Stomach (tissue), 9 donors: ENCODE results near the gene CNTNAP5. TPM values are rescaled to one million over a fixed set of nuclear protein-coding genes. Genes with fewer than 3 reads are reported as not detected.

ENCODE experiments used
- DNase-seq, 2 donors: peaks; one replicate each; pipeline versions ENCODE4 v3.0.0 to v3.0.0-alpha.2; 2013 to 2019
- H3K27ac ChIP-seq, 5 donors: fragments of 200-600 bp in 4 of 5; sonication (generic) in 4 of 5; one replicate each; pipeline ENCODE4 v1.5.1; 2013 to 2019; ENCODE audit warnings: mild to moderate bottlenecking in 1 of 5, moderate library complexity in 1 of 5
- H3K27me3 ChIP-seq, 3 donors: fragments of 200-600 bp; sonication (generic); one replicate each; pipeline ENCODE4 v1.5.1; 2017 to 2019; ENCODE audit warnings: mixed run types in 1 of 3
- H3K36me3 ChIP-seq, 4 donors: fragments of 200-600 bp; sonication (generic); 1 replicate in 3 of 4; 2 replicates in 1 of 4; pipeline ENCODE4 v1.5.1; 2016 to 2019
- H3K4me1 ChIP-seq, 4 donors: fragments of 200-600 bp; sonication (generic); one replicate each; pipeline ENCODE4 v1.5.1; 2016 to 2019
- H3K4me3 ChIP-seq, 4 donors: fragments of 200-600 bp; sonication (generic) in 3 of 4; one replicate each; pipeline ENCODE4 v1.5.1; 2016 to 2019; ENCODE audit warnings: mild to moderate bottlenecking in 1 of 4
- H3K9me3 ChIP-seq, 4 donors: fragments of 200-600 bp; sonication (generic); one replicate each; pipeline ENCODE4 v1.5.1; 2016 to 2019
- CTCF ChIP-seq, 7 experiments: fragments of 450-650 bp in 4 of 7; fragments of 200-600 bp in 3 of 7; sonication (generic) in 3 of 7; IDR thresholded peaks; one replicate each; pipeline ENCODE4 v1.5.1; 2016 to 2019; ENCODE audit warnings: antibody characterized with exemption in 7 of 7, control low read depth in 2 of 7, mild to moderate bottlenecking in 1 of 7
- EP300 ChIP-seq: sonication (generic); formaldehyde crosslinking; IDR thresholded peaks from one replicate; pipeline ENCODE4 v1.6.1; 2017; ENCODE audit warnings: antibody characterized with exemption
- POLR2A ChIP-seq, 4 donors: fragments of 450-650 bp; IDR thresholded peaks; one replicate each; pipeline ENCODE4 v1.6.1; 2016; ENCODE audit warnings: antibody characterized with exemption in 4 of 4, control low read depth in 2 of 4, mild to moderate bottlenecking in 1 of 4, moderate library complexity in 1 of 4
- POLR2AphosphoS5 ChIP-seq, 3 donors: sonication (generic); formaldehyde crosslinking; IDR thresholded peaks; one replicate each; pipeline ENCODE4 v1.6.1; 2016; ENCODE audit warnings: antibody characterized with exemption in 3 of 3
- WGBS, 5 donors: extraction: QIAGEN DNeasy Blood & Tissue Kit in 3 of 5; methylation state at CpG; one replicate each; pipeline versions ENCODE4 v1.1.5 to v1.1.7; 2013 to 2018; 5-methylcytosine and 5-hydroxymethylcytosine counted together
- intact Hi-C: fragments of 100-400 bp; cut with DNase I; formaldehyde crosslinking; loops from one replicate; pipeline ENCODE4 v1.15.1; 2023; ENCODE audit warnings: low total_unique reads
- polyA plus RNA-seq, 3 donors: library from polyadenylated mRNA; stranded (reverse); fragments of 200-250 nt; gene quantifications; one replicate each; pipeline ENCODE4 v1.2.3, GENCODE V29; 2013
- small RNA-seq, 4 donors: library from RNA; depleted of rRNA; stranded (forward); fragments of <200 nt; gene quantifications; one replicate each; pipeline ENCODE3, GENCODE V24; 2016
- total RNA-seq, 5 donors: library from RNA; depleted of rRNA; stranded (reverse); fragments of >200 nt; gene quantifications; one replicate each; pipeline versions ENCODE4 v1.1.0 to v1.2.3, GENCODE V29; 2014 to 2016
- donor health status: healthy with polysubstance abuse.
- donor health status: Bipolar disorder and iron deficiency.
- donor health status: healthy.

The CNTNAP5 gene
- total and polyA plus RNA-seq, 8 donors = 1.3 TPM; not detected in 7

GRCh38 chr2:124923097-124923496 lies 898.0 kb downstream of the CNTNAP5 start:
- intact Hi-C loops = no loop called here
- Histone ChIP-seq H3K4me3 (no peak overlapping the region), H3K27ac (no peak overlapping the region), H3K36me3 (no peaks in the 10 kb centered on the region), H3K27me3 (no peaks in the 10 kb centered on the region), H3K9me3 (no peaks in the 10 kb centered on the region), H3K4me1 (no peaks in the 10 kb centered on the region)
- DNase-seq = no peak
- WGBS, 5 donors = 89 to 97% (median 92%) methylated on average over 3 of the region's 3 CpGs
- no peak for TF ChIP-seq CTCF (IDR thresholded peaks at IDR 0.05)
- no peak for TF ChIP-seq EP300
- TF ChIP-seq POLR2A (IDR thresholded peaks at IDR 0.05) = no peak
- TF ChIP-seq POLR2AphosphoS5 (IDR thresholded peaks at IDR 0.05) = no peak

GRCh38 chr2:124933883-124934282 lies 908.8 kb downstream of the CNTNAP5 start:
- no peaks in the 10 kb centered on the region for H3K27me3 ChIP-seq
- H3K4me1 ChIP-seq = no peaks in the 10 kb centered on the region
- no peaks in the 10 kb centered on the region for H3K36me3 ChIP-seq
- no peak for TF ChIP-seq POLR2A (IDR thresholded peaks at IDR 0.05)
- no peak for TF ChIP-seq POLR2AphosphoS5 (IDR thresholded peaks at IDR 0.05)
- TF ChIP-seq CTCF (IDR thresholded peaks at IDR 0.05) = no peak
- no peak for TF ChIP-seq EP300
- DNase-seq = no peak
- 67 to 88% (median 76%) methylated on average over 1 of the region's 1 CpG for WGBS, 5 donors
- no peaks in the 10 kb centered on the region for H3K9me3 ChIP-seq
- intact Hi-C loops = no loop called here
- H3K27ac ChIP-seq = no peak overlapping the region
- H3K4me3 ChIP-seq = no peak overlapping the region

GRCh38 chr2:124953921-124954320 lies 928.8 kb downstream of the CNTNAP5 start:
- no peaks in the 10 kb centered on the region for H3K36me3 ChIP-seq
- no peak overlapping the region for H3K4me3 ChIP-seq
- 76 to 86% (median 79%) methylated on average over 2 of the region's 2 CpGs for WGBS, 5 donors
- no peak for TF ChIP-seq EP300
- H3K4me1 ChIP-seq = no peaks in the 10 kb centered on the region
- H3K27ac ChIP-seq = no peak overlapping the region
- no peak for DNase-seq
- intact Hi-C loops = no loop called here
- no peaks in the 10 kb centered on the region for H3K27me3 ChIP-seq
- H3K9me3 ChIP-seq = peaks cover 0 to 2% (median 0%) of the 10 kb centered on the region in 4 donors

GRCh38 chr2:124959581-124959980 lies 934.5 kb downstream of the CNTNAP5 start:
- Histone ChIP-seq H3K27me3 (no peaks in the 10 kb centered on the region), H3K36me3 (no peaks in the 10 kb centered on the region), H3K4me3 (no peak overlapping the region), H3K4me1 (no peaks in the 10 kb centered on the region), H3K9me3 (no peaks in the 10 kb centered on the region), H3K27ac (no peak overlapping the region)
- 53 to 79% (median 73%) methylated on average over 1 of the region's 1 CpG for WGBS, 5 donors
- DNase-seq = no peak
- TF ChIP-seq CTCF (IDR thresholded peaks at IDR 0.05) = no peak
- TF ChIP-seq EP300 = no peak
- no peak for TF ChIP-seq POLR2A (IDR thresholded peaks at IDR 0.05)
- no peak for TF ChIP-seq POLR2AphosphoS5 (IDR thresholded peaks at IDR 0.05)
- intact Hi-C loops = no loop called here

- no peaks in the 10 kb centered on the region for H3K27me3 ChIP-seq
- no peak for DNase-seq
- H3K27ac ChIP-seq = no peak overlapping the region
- WGBS, 5 donors = 63 to 73% (median 67%) methylated on average over 3 to 4 of the region's 4 CpGs
- no peaks in the 10 kb centered on the region for H3K4me1 ChIP-seq
- H3K4me3 ChIP-seq = no peak overlapping the region
- H3K9me3 ChIP-seq = no peaks in the 10 kb centered on the region
- intact Hi-C loops = no loop called here
- H3K36me3 ChIP-seq = no peaks in the 10 kb centered on the region
- no peak for TF ChIP-seq POLR2A (IDR thresholded peaks at IDR 0.05)
- TF ChIP-seq EP300 = no peak
- TF ChIP-seq POLR2AphosphoS5 (IDR thresholded peaks at IDR 0.05) = no peak
- no peak for TF ChIP-seq CTCF (IDR thresholded peaks at IDR 0.05)
Observed at GRCh38 chr2:124961132-124961531, 936.0 kb downstream of the CNTNAP5 start.

Small RNAs within 50 kb of the gene (small RNA-seq; reads per million reads assigned to genes)
- gene AC019159.1 (0 reads per million in 4 donors), gene MTND5P22 (0 reads per million in 4 donors), gene RNA5SP102 (0 reads per million in 4 donors)
